ENCODE data around the gene ILKAP. TPM values are rescaled to one million over a fixed set of nuclear protein-coding genes. Genes with fewer than 3 reads are reported as not detected.

The ILKAP gene
- total RNA-seq, 6 experiments from 2014 or later: 9.8 to 24.3 (median 16.8) TPM

- ATAC-seq (peak in 1 of 4 donors; percentile 21), DNase-seq (no peak)
- no peak for TF ChIP-seq CTCF (IDR thresholded peaks at IDR 0.05)
- Histone ChIP-seq H3K4me1 (no peaks in the 10 kb centered on the region), H3K9me3 (no peaks in the 10 kb centered on the region), H3K4me3 (no peak overlapping the region), H3K27ac (no peak overlapping the region), H3K27me3 (no peaks in the 10 kb centered on the region), H3K36me3 (no peaks in the 10 kb centered on the region)
- intact Hi-C loops (cut with DNase I): no loop called here
- WGBS (ENCODE audit: insufficient coverage, low coverage, low lambda C conversion rate, missing lambda C conversion rate): 63% methylated on average over 2 of the region's 14 CpGs
Measured at GRCh38 chr2:238149841-238150572, 53.5 kb downstream of the ILKAP start.

GRCh38 chr2:238148981-238149380 lies 54.5 kb downstream of the ILKAP start:
- no peak for TF ChIP-seq POLR2A (IDR thresholded peaks at IDR 0.05)
- no peak for TF ChIP-seq CTCF (IDR thresholded peaks at IDR 0.05)
- WGBS (ENCODE audit: insufficient coverage, low coverage, low lambda C conversion rate, missing lambda C conversion rate): no CpG with 5 or more reads among the region's 15 CpGs
- intact Hi-C loops (cut with DNase I): no loop called here

GRCh38 chr2:238146884-238147544 lies 56.5 kb downstream of the ILKAP start:
- no peak overlapping the region for H3K27ac ChIP-seq
- intact Hi-C loops (cut with DNase I): no loop called here
- WGBS (ENCODE audit: insufficient coverage, low coverage, low lambda C conversion rate, missing lambda C conversion rate): 90% methylated on average over 4 of the region's 13 CpGs
- TF ChIP-seq POLR2A (IDR thresholded peaks at IDR 0.05) (no peak), CTCF (IDR thresholded peaks at IDR 0.05) (no peak)
- no peaks in the 10 kb centered on the region for H3K9me3 ChIP-seq
- H3K4me1 ChIP-seq: no peaks in the 10 kb centered on the region
- H3K27me3 ChIP-seq: no peaks in the 10 kb centered on the region
- DNase-seq: no peak
- ATAC-seq: no peak
- H3K4me3 ChIP-seq: no peak overlapping the region
- H3K36me3 ChIP-seq: no peaks in the 10 kb centered on the region

More at GRCh38 chr2:238148981-238149380, 54.5 kb downstream of the ILKAP start:
- Histone ChIP-seq H3K27ac (no peak overlapping the region), H3K4me1 (no peaks in the 10 kb centered on the region), H3K9me3 (no peaks in the 10 kb centered on the region), H3K36me3 (no peaks in the 10 kb centered on the region), H3K4me3 (no peak overlapping the region), H3K27me3 (no peaks in the 10 kb centered on the region)
- no peak for ATAC-seq
- DNase-seq: no peak

- Histone ChIP-seq H3K9me3 (no peaks in the 10 kb centered on the region), H3K36me3 (no peaks in the 10 kb centered on the region), H3K4me3 (no peak overlapping the region), H3K27me3 (no peaks in the 10 kb centered on the region), H3K27ac (no peak overlapping the region), H3K4me1 (no peaks in the 10 kb centered on the region)
- DNase-seq: no peak
- no peak for ATAC-seq
- intact Hi-C loops (cut with DNase I): no loop called here
- TF ChIP-seq POLR2A (IDR thresholded peaks at IDR 0.05) (no peak), CTCF (IDR thresholded peaks at IDR 0.05) (no peak)
- WGBS (ENCODE audit: insufficient coverage, low coverage, low lambda C conversion rate, missing lambda C conversion rate): no CpG with 5 or more reads among the region's 12 CpGs
Measured at GRCh38 chr2:238145851-238146250, 57.6 kb downstream of the ILKAP start.
